Endothelial cell (in vitro differentiated cells): ENCODE data around the gene SYPL1. TPM values are rescaled to one million over a fixed set of nuclear protein-coding genes. Genes with fewer than 3 reads are reported as not detected.

Source experiments
- DNase-seq: peaks from one replicate; pipeline ENCODE4 v3.0.0; 2021; ENCODE audit warnings: low spot score
- H3K27ac Mint-ChIP-seq: one replicate; pipeline ENCODE4 v1.8.0; 2021; ENCODE audit warnings: mixed read lengths, inconsistent platforms; ENCODE audit not compliant: unreplicated experiment
- H3K27me3 Mint-ChIP-seq: one replicate; pipeline ENCODE4 v1.8.0; 2021; ENCODE audit warnings: mild to moderate bottlenecking, moderate library complexity, mixed read lengths, inconsistent platforms; ENCODE audit not compliant: unreplicated experiment
- H3K36me3 Mint-ChIP-seq: one replicate; pipeline ENCODE4 v1.8.0; 2021; ENCODE audit warnings: mild to moderate bottlenecking, low read depth, mixed read lengths, inconsistent platforms; ENCODE audit not compliant: unreplicated experiment
- H3K4me1 Mint-ChIP-seq: one replicate; pipeline ENCODE4 v1.8.0; 2021; ENCODE audit warnings: mild to moderate bottlenecking, mixed read lengths, inconsistent platforms; ENCODE audit not compliant: unreplicated experiment
- H3K4me3 Mint-ChIP-seq: one replicate; pipeline ENCODE4 v1.8.0; 2021; ENCODE audit warnings: mild to moderate bottlenecking, mixed read lengths, inconsistent platforms; ENCODE audit not compliant: unreplicated experiment
- H3K9me3 Mint-ChIP-seq: one replicate; pipeline ENCODE4 v1.8.0; 2021; ENCODE audit warnings: mixed read lengths, inconsistent platforms; ENCODE audit not compliant: unreplicated experiment
- total RNA-seq: library from RNA; stranded (reverse); fragmentation: NEBNext Ultra II Directional; extraction: Animal tissue kit (Norgen Biotek cat#: 25700); gene quantifications from one replicate; pipeline ENCODE4 v1.2.1, GENCODE V29; 2021; ENCODE audit not compliant: unreplicated experiment
- TF ChIP-seq, protein P1 (sequence below): fragments of 200-600 bp; sonication (generic); IDR thresholded peaks from one replicate; pipeline ENCODE4 v1.5.0; 2021; ENCODE audit warnings: antibody characterized with exemption; ENCODE audit not compliant: unreplicated experiment

The SYPL1 gene
- total RNA-seq, 1 donor from 2014 or later = 92.7 TPM

DNA sequence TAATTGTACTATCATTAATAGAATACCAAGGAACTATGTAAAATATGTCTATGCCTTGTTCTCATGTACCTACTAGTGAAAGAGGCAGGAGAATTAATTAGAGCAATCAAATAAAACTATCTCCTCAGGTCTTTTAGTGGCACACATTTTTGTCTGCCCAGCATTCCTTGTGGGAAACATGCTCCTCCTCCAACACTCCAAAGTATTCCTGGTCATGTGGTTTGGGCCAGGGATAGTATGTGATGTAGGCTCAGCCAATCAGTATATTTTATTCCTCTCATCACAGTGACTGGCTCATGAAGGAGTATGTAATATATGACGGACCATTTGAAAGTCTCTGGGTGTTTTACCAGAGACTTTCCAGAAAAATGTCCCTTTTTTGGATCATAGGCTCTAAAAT lies 16.7 kb upstream of the SYPL1 start:
- Mint-ChIP-seq H3K36me3 (no peaks in the 10 kb centered on the region), H3K4me3 (no peak overlapping the region), H3K9me3 (no peaks in the 10 kb centered on the region), H3K27ac (no peak overlapping the region), H3K27me3 (peaks cover 1% of the 10 kb centered on the region), H3K4me1 (no peaks in the 10 kb centered on the region)
- DNase-seq = no peak
- TF ChIP-seq, protein P1, sequence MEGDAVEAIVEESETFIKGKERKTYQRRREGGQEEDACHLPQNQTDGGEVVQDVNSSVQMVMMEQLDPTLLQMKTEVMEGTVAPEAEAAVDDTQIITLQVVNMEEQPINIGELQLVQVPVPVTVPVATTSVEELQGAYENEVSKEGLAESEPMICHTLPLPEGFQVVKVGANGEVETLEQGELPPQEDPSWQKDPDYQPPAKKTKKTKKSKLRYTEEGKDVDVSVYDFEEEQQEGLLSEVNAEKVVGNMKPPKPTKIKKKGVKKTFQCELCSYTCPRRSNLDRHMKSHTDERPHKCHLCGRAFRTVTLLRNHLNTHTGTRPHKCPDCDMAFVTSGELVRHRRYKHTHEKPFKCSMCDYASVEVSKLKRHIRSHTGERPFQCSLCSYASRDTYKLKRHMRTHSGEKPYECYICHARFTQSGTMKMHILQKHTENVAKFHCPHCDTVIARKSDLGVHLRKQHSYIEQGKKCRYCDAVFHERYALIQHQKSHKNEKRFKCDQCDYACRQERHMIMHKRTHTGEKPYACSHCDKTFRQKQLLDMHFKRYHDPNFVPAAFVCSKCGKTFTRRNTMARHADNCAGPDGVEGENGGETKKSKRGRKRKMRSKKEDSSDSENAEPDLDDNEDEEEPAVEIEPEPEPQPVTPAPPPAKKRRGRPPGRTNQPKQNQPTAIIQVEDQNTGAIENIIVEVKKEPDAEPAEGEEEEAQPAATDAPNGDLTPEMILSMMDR = no peak

DNA sequence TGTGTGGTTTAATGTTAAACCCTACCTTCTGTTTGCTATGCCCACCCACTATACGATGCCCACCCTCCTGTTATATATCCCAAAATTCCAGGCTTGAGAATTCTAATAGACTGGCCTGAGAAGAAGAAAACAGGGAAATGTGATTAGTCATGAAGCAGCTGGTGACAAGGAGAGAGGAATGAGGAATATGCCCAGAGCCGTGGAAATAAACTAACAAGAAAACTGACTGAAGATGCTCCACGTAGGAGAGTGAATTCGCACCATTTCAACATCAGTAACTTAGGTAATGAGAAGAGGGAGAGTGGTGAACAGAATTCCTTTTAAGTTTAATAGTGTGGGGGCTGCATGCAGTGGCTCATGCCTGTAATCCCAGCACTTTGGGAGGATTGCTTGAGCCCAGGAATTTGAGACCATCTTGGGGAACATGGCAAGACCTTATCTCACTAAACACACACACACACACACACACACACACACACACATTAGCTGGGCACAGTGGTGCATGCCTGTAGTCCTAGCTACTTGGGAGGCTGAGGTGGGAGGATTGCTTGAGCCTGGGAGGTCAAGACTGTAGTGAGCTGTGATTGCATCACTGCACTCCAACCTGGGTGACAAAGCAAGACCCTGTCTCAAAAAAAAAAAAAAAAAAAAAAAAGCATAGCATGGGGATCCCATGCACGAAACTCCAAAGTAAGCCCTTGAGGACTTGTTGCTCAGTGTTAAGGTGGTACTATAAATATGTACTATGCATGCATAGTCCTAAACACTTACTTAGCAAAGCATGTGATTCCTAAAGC lies 16.1 kb upstream of the SYPL1 start:
- DNase-seq = no peak
- peaks cover under 1% of the 10 kb centered on the region for H3K27me3 Mint-ChIP-seq
- TF ChIP-seq, protein P1 = no peak
- H3K27ac Mint-ChIP-seq = no peak overlapping the region
- no peaks in the 10 kb centered on the region for H3K9me3 Mint-ChIP-seq
- H3K4me3 Mint-ChIP-seq = no peak overlapping the region
- no peaks in the 10 kb centered on the region for H3K36me3 Mint-ChIP-seq
- no peaks in the 10 kb centered on the region for H3K4me1 Mint-ChIP-seq

DNA sequence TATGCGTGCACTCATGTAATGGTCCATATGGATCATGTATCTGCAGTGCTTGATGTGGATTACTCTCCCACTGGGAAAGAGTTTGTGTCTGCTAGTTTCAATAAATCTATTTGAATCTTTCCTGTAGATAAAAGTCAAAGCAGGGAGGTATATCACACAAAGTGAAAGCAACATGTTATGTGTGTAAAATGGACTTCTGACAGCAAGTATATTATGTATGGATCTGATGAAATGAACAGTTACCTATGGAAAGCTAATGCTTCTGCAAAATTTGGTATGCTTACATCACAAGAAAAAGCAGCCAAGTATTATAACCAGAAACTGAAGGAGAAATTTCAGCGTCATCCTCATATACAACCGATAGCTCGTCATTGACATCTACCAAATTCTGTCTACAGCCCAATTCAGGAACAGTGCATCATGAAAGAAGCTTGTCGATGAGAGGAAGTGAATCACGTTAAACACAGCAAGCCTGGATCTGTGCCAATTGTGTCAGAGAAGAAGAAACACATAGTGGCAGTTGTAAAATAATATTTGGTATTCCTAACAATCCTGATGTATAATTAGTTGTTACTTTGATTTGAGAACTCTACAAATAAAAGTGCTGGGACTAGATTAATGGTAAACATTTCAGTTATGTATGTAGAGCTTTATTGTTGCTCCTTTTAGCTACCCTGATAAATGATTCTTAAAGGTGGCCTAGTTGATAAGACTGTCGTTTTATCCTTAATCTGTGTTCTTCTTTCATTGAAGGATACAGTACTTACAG lies 14.2 kb upstream of the SYPL1 start:
- TF ChIP-seq, protein P1 = no peak
- Mint-ChIP-seq H3K9me3 (no peaks in the 10 kb centered on the region), H3K4me3 (no peak overlapping the region), H3K27me3 (peaks cover 1% of the 10 kb centered on the region), H3K27ac (no peak overlapping the region), H3K4me1 (peaks cover 5% of the 10 kb centered on the region), H3K36me3 (no peaks in the 10 kb centered on the region)
- DNase-seq = no peak

DNA sequence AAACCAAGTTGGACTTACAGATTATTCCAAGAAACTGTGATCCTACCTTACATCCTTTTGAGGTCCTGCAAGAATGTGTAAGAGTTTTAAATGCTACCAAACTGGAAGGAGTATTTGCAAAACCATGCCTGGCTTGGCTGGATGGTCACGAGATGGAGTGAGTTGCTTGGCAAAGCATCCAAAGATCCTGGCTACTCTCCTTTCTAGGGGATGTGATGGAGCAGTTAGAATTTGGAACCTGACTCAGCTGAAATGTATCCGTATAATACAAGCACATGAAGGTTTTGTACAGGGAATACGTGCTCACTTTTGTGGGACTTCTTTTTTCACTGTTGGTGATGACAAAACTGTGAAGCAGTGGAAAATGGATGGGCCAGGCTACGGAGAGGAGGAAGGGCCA lies 13.3 kb upstream of the SYPL1 start:
- H3K27ac Mint-ChIP-seq = peak overlapping the region; percentile 27
- H3K4me3 Mint-ChIP-seq = no peak overlapping the region
- H3K27me3 Mint-ChIP-seq = peaks cover 1% of the 10 kb centered on the region
- no peaks in the 10 kb centered on the region for H3K36me3 Mint-ChIP-seq
- no peaks in the 10 kb centered on the region for H3K9me3 Mint-ChIP-seq
- no peak for DNase-seq
- TF ChIP-seq, protein P1 = no peak
- peaks cover 6% of the 10 kb centered on the region for H3K4me1 Mint-ChIP-seq

DNA sequence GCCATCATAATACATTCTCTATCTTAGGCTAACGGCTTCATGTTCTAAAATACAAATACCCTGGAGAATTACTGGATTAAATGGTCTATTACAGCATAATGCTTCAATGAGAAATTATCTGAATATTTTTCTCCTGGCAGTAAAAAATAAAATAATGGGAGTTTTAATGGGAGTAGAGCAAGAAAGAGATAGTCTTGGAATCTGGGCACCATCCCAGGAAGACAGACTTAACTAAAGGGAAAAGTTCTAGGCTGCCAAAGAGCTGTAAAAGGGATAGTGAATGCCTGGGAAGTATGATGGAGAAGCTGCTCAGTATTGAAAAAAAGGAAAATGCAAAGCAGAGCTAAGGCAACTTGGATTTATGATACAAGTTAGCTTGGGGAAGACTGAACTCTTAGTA lies 12.1 kb upstream of the SYPL1 start:
- TF ChIP-seq, protein P1 = no peak
- Mint-ChIP-seq H3K27me3 (peaks cover 1% of the 10 kb centered on the region), H3K4me1 (peaks cover 6% of the 10 kb centered on the region), H3K4me3 (no peak overlapping the region), H3K27ac (no peak overlapping the region), H3K36me3 (no peaks in the 10 kb centered on the region), H3K9me3 (no peaks in the 10 kb centered on the region)
- no peak for DNase-seq
